GM18951 (cell line): ENCODE data around the gene DNMT1.

Source experiments
- POLR2A ChIP-seq: IDR thresholded peaks from 4 replicates; pipeline ENCODE4 v1.6.1; 2011; ENCODE audit warnings: mild to moderate bottlenecking; ENCODE audit not compliant: insufficient read length, insufficient read depth; ENCODE audit errors: extremely low read depth
- in situ Hi-C: fragments of 300-500 bp; cut with MboI; formaldehyde crosslinking; loops from one replicate; pipeline ENCODE4 v1.12.0; 2022; ENCODE audit warnings: low sequenced_read_pairs, mixed read lengths, inconsistent platforms; ENCODE audit not compliant: unreplicated experiment

DNMT1 gene

DNA sequence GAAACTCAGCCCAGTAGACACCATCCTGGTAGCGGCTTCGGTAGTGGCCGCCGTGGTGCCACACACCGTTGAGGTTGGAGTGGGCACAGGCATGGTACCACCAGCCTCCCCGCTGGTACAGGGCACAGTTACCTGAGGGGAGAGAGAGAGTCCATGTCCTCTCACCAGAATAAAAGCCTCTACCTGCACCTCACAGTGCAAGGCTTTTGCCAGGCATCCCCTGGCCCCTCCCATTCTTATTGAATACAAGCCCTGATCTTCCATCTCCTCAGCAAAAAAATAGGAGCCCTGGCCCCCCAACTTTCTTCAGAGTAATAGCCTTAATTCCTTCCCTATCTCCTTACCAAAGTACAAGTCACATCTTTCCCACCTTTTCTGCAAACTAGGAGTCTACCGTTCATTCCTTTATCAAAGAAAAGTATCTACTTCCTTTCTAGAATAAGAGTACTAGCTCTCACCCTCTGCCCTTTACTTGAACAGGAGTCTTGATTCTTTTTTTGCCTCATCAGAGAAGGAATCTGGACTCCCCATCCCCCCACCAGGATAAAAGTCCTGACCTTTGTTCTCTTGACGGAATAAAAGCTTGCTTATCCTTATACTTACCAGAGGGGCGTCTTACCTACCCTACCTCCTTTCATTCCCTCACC is 102.0 kb downstream of the DNMT1 start:
- in situ Hi-C loops, result no loop called here
- peak; percentile 31 for TF ChIP-seq POLR2A

DNA sequence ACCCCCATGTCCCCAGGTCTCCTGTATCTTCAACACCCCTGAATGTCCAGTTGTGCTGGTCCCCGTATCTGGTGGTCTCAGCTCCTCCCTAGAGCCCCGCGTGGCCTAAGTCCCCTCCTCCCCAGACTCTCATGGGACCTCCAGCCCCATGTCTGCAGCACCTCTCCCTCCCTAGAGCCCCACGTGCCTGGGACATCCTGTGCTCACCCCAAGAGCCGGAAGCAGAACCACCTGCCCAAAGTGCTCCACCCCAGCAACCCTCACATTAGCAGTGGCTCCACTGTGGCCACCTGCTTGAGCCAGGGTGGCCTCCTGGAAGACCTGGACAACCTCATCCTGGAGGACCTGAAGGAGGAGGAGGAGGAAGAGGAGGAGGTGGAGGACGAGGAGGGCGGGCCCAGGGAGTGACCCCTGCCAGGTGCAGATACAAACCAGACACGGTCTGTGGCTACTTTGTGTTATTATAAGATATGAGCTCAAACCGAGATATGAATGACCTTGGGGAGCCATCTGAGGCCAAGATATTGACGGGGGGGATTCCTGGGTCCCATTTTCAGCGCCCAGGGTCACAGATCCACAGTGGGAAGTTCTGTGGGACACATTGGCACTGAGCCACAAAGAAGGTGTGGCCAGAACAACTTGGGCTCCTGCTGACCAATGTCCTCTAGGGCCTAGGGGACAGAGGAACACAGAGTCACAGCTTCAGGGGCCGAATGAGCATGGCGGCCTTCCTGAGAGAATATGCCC is 102.7 kb downstream of the DNMT1 start:
- no peak for TF ChIP-seq POLR2A
- in situ Hi-C loops, result no loop called here

DNA sequence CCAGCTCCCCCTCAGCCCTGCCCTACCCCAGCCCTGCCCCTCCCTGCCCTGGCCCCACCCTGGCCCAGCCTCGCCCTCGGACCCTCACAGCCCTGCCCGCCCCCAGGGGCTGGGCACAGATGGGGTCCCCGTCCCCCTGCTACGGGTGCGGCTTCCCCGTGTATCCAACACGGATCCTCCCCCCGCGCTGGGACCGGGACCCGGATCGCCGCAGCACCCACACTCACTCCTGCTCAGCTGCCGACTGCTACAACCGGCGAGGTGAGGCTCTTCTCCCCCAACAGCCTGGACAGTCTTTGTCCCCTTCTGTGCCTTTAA is 103.4 kb downstream of the DNMT1 start:
- no peak for TF ChIP-seq POLR2A
- in situ Hi-C loops, result no loop called here

DNA sequence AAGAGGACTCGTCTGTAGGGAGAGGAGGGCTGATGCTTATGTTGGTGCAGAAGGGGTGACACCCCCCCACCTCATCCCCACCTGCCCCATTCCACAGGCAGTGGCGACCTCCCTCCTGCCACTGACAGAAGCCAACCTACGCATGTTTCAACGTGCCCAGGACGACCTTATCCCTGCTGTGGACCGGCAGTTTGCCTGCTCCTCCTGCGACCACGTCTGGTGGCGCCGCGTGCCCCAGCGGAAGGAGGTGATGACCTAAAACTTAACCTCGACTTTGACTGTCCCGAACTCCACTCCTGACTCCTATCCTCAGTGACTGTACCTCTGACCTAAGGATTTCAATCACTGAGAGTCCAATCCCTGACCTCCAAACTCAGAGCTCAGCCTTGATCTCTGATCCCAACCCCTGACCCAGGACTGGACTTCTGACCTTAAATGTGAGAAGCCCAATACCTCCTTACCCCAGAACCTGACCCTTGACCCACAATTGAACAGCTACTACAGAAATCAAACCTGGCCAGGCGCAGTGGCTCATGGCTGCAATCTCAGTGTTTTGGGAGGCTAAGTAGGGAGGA is 104.9 kb downstream of the DNMT1 start:
- TF ChIP-seq POLR2A, result peak; percentile 28
- in situ Hi-C loops, result no loop called here

DNA sequence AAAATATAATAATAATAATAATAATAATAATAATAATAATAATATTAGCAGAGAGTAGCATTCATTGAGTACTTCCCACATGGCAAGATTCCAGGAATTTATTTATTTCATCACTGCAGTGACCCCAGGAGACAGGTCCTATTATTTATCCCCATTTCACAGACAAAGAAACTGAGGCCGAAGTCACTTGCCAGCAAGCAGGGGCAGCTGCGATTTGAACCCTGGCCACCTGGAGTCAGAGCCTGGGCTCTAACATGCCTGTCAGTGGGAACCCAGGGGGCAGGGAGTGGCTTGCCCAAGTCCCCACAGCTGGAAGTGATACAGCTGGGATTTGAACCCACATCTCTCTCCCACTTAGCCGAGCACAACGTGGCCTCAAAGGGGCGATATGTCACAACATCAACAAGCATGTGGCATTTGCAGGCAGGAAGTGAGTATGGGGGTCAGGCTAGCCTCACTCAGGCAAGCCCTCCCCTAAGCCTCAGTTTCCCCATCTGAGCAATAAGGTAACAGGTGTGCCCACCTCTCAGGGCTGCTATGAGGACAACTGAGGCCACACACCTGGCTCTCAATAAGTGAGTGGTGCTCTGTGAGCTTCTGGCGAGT is 105.7 kb downstream of the DNMT1 start:
- in situ Hi-C loops, result no loop called here
- no peak for TF ChIP-seq POLR2A

DNA sequence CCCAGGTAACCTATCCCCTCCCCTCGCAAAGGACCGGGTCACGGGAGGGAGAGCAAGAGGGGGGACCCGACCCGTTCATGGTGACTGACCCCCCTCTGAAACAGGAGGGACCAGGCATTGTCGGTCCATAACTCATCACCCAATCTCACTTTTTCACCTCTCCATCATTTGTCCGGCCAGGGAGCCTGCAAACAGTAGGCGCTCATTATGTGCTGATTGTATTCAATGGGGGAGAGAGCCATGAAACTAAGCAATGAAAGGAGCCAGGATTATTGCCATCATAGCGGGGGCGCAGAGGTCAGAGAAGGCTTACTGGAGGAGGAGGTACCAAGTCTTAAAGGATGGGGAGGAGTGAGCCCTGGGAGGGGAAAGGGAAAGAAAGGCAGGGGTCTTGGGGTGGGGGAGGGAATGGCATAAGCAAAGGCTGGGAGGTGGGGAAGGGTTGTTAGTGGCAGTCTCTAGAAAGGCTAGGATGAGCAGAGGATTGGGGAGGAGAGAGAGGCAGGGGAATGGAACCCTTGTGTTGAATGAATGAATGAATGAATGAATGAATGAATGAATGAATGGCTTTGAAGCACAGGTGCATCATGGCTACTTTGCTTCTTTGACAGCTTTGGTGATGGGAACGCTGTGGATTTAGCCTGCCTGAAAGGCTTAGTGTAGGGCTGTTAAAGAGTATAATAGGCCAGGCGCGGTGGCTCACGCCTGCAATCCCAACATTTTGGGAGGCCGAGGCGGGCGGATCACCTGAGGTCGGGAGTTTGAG is 107.3 kb downstream of the DNMT1 start:
- in situ Hi-C loops, result no loop called here
- TF ChIP-seq POLR2A, result no peak

DNA sequence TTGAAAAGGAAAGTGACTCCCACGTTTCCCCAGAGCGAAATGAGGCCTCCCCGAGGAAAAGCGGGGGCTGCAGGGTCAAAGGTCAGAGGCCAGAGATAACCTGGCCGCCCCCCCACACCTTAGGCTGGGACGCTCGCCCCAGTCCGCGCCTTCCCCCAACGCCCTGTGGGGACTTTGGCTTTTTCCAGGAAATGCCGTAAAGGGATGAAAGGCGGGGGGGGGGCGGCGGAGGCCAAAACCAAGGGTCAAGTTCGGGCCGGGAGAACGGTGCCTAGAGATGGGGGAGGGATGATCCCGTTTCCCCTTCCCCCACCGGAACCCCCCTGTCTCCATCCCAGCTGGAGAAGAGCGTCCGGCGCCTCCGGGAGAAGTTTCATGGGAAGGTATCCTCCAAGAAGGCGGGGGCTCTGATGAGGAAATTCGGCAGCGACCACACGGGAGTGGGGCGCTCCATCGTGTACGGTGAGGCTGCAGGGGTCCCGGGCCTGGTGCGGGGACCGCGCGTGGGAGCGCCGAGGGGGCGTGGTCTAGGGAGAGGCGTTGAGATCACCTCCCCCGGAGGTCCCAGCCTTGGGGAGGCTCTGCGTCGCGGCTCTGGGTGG is 108.1 kb downstream of the DNMT1 start:
- in situ Hi-C loops, result no loop called here
- TF ChIP-seq POLR2A, result no peak

DNA sequence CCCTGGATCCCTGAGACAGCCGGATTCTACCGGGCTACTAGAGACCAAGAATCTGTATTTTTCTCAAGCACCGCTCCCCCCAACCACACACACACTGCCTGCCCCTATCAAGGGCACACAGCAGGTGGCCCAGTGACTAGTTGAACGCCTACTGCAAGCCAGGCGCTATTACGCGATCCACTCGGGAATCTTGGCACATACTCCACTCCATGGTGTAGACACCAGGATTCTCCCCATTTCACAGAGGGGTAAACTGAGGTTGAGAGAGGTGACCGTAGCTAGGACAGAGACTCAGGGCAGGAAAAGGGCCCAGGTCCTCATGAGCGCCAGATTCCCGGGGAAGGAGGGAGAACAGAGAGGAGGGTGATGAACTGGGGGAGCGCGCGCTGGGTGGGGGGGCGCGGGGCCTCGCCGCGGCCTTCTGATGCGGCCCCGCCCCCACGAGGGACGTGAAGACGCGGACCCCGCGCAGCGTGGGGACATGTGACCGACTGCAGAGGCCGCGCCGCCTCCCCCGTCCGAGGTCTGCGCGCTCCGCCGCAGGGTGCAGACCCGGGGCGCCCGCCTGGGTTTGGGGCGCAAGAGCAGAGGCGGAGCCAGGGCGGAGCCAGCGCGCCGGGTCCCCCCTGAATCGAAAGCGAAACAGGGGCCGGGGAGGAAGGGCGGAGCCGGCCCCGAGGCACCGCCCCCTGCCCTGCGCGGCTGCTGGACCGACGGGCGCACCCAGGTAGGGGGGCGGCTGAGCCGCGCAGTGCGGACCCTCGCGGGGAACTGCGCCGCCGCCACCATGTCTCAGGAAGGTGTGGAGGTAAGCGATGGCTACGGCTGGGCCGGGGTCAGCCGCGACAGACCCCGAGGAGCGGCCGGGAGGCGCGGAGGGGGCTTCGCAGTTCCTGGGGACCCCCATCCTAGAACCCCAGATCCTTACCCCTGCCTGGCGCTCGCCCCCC is 108.8 kb downstream of the DNMT1 start, which contains the start of gene SHFL:
TSS of gene SHFL (plus strand) at position 677 of the 950 bp plus-strand sequence. CDS start at position 788, 111 bp downstream.
- in situ Hi-C loops, result no loop called here
- TF ChIP-seq POLR2A, result peak; percentile 84

DNA sequence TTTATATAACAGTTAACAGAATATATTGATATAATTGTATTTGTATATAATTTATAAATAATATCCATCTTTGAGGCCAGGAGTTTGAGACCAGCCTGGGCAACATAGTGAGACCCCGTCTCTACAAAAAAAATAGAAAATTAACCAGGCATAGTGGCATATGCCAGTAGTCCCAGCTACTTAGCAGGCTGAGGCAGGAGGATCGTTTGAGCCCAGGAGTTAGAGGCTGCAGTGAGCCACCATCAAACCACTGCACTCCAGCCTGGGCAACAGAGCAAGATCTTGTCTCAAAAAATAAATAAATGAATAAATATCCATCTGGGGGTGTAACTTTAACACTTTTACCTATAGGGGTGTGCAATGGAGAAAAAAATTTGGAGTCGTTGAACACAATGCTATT is 110.0 kb downstream of the DNMT1 start:
- no peak for TF ChIP-seq POLR2A
- in situ Hi-C loops, result no loop called here

DNA sequence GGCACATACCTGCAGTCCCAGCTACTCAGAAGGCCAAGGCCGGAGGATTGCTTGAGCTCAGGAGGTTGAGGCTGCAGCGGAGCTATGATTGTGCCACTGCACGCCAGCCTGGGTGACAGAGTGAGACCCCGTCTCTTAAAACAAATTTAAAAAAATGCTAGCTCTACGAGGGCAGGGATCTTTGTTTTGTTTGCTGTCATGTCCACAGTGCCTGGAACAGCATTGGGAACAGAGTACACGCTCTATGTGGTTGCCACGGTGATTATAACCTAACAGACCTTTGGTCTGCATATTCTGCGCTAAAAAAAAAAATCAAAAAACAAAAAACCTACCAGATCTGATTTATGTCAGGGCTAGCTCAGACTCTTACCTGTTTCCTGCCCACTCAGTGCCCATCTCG is 110.8 kb downstream of the DNMT1 start:
- no peak for TF ChIP-seq POLR2A
- in situ Hi-C loops, result no loop called here
